SK-N-SH treated with all-trans-retinoic acid at 6 μM for 48 hours (cell line): Measurements from ENCODE around the gene ALDH1A2.

Source experiments
- ARNTL ChIP-seq: fragments of 450-650 bp; formaldehyde crosslinking; IDR thresholded peaks from 2 replicates; pipeline ENCODE4 v1.5.0; 2020; ENCODE audit warnings: low read depth, mild to moderate bottlenecking, moderate library complexity, borderline replicate concordance
- BACH2 ChIP-seq: fragments of 250-450 bp; sonication (Bioruptor Pico); IDR thresholded peaks from 2 replicates; pipeline ENCODE4 v1.9.0; 2021; ENCODE audit warnings: mild to moderate bottlenecking, borderline replicate concordance
- CREB5 ChIP-seq: fragments of 250-450 bp; sonication (Bioruptor Pico); IDR thresholded peaks from 2 replicates; pipeline ENCODE4 v1.5.1; 2020; ENCODE audit warnings: low read depth, mild to moderate bottlenecking, moderate library complexity
- CSDC2 ChIP-seq: fragments of 250-450 bp; sonication (Bioruptor Pico); IDR thresholded peaks from 2 replicates; pipeline ENCODE4 v1.5.0; 2020; ENCODE audit warnings: mild to moderate bottlenecking, moderate library complexity
- OSR1 ChIP-seq: fragments of 250-450 bp; sonication (Bioruptor Pico); IDR thresholded peaks from 2 replicates; pipeline ENCODE4 v1.8.0; 2022; ENCODE audit warnings: moderate library complexity, mild to moderate bottlenecking, inconsistent platforms
- PATZ1 ChIP-seq: fragments of 250-450 bp; sonication (Bioruptor Pico); IDR thresholded peaks from 2 replicates; pipeline ENCODE4 v1.8.0; 2020; ENCODE audit warnings: mild to moderate bottlenecking, moderate library complexity, borderline replicate concordance
- RARB ChIP-seq: fragments of 250-450 bp; sonication (Bioruptor Pico); IDR thresholded peaks from 2 replicates; pipeline ENCODE4 v1.8.0; 2021; ENCODE audit warnings: mild to moderate bottlenecking, moderate library complexity
- SNAI2 ChIP-seq: fragments of 250-450 bp; sonication (Bioruptor Pico); IDR thresholded peaks from 2 replicates; pipeline ENCODE4 v1.5.0; 2020; ENCODE audit warnings: mild to moderate bottlenecking, moderate library complexity
- TOX ChIP-seq: fragments of 250-450 bp; sonication (Bioruptor Pico); IDR thresholded peaks from 2 replicates; pipeline ENCODE4 v1.8.0; 2021; ENCODE audit warnings: mild to moderate bottlenecking, moderate library complexity, borderline replicate concordance
- ZC3H10 ChIP-seq: fragments of 250-450 bp; sonication (Bioruptor Pico); IDR thresholded peaks from 2 replicates; pipeline ENCODE4 v1.5.1; 2021; ENCODE audit warnings: mild to moderate bottlenecking, moderate library complexity
- ZFP3 ChIP-seq: fragments of 250-450 bp; sonication (Bioruptor Pico); IDR thresholded peaks from 2 replicates; pipeline ENCODE4 v1.5.0; 2020; ENCODE audit warnings: mild to moderate bottlenecking, moderate library complexity
- ZFP30 ChIP-seq: fragments of 450-650 bp; formaldehyde crosslinking; IDR thresholded peaks from 2 replicates; pipeline ENCODE4 v1.5.0; 2022; ENCODE audit warnings: mild to moderate bottlenecking, moderate library complexity
- ZNF565 ChIP-seq: fragments of 450-650 bp; formaldehyde crosslinking; conservative IDR thresholded peaks from 2 replicates; pipeline ENCODE4 v1.5.0; 2020; ENCODE audit warnings: low read depth, mild to moderate bottlenecking, moderate library complexity
- ZNF8 ChIP-seq: fragments of 450-650 bp; formaldehyde crosslinking; IDR thresholded peaks from 2 replicates; pipeline ENCODE4 v1.5.0; 2020; ENCODE audit warnings: mild to moderate bottlenecking, moderate library complexity

DNA sequence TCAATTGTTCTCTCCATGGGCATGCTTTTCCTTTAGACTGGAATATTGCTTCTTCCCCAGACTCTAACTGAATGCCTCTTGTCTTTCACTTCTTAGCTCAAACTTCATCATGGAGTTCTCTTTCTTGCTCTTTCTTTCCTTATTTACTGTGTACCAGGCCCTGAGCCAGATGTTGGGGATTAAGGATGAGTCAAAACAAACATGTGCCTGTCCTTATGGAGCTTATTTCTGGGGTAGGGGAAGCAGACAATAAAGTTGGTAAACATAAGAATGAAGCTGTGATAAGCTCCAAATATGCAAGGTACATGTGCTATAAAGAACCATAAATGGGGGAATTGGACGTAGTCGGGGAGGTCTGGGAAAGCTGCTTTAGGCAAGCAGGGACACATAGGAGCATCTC lies 145.8 kb downstream of the ALDH1A2 start:
- TF ChIP-seq BACH2 (CRISPR knock-in tag) (no peak), ZFP3 (CRISPR knock-in tag) (no peak), RARB (CRISPR knock-in tag) (no peak), ZC3H10 (CRISPR knock-in tag) (no peak), ARNTL (CRISPR knock-in tag) (no peak), SNAI2 (CRISPR knock-in tag) (no peak), OSR1 (CRISPR knock-in tag) (no peak), TOX (no peak), ZFP30 (CRISPR knock-in tag) (no peak), ZNF565 (CRISPR knock-in tag) (no peak), PATZ1 (CRISPR knock-in tag) (no peak), CSDC2 (CRISPR knock-in tag) (no peak), ZNF8 (no peak), CREB5 (CRISPR knock-in tag) (no peak)
